ENCODE measurements around the gene KCNMB2.

- TF ChIP-seq CTCF (IDR thresholded peaks at IDR 0.05) (no peak), POLR2A (IDR thresholded peaks at IDR 0.05) (no peak), POLR2AphosphoS5 (IDR thresholded peaks at IDR 0.05) (no peak)
Measured at GRCh38 chr3:178618896-178619295, 82.7 kb downstream of the KCNMB2 start.
